Neural cell (in vitro differentiated cells): ENCODE data around the gene NPEPL1.

Experiments
- CTCF ChIP-seq: fragments of 450-650 bp; IDR thresholded peaks from 2 replicates; pipeline ENCODE4 v1.5.1; 2014; ENCODE audit warnings: antibody characterized with exemption, mild to moderate bottlenecking, moderate library complexity; ENCODE audit not compliant: poor library complexity, severe bottlenecking
- EZH2 ChIP-seq: fragments of 200-600, 300-800 bp; shearing (Covaris generic), sonication (generic); IDR thresholded peaks from 2 replicates; pipeline ENCODE4 v1.6.1; 2014; ENCODE audit warnings: antibody characterized with exemption, low read length, borderline replicate concordance, mild to moderate bottlenecking; ENCODE audit not compliant: insufficient read depth, poor library complexity, severe bottlenecking

GRCh38 chr20:58722877-58723627, 30.5 kb downstream of the NPEPL1 start:
- TF ChIP-seq CTCF (no peak), EZH2 (no peak)
